G401.6 (cell line): ENCODE measurements around the gene NUDT8.
"Not testable (repeated sequence)": the region's sequence is repeated elsewhere in the genome, so short reads cannot be mapped to it uniquely, and the experiment has no call there.

Experiments used
- FAIRE-seq: peaks from 2 replicates; lab custom pipeline; 2012; peaks lifted over from hg19 to GRCh38; lab: Jason Lieb, UNC

Gene NUDT8

GRCh38 chr11:67629386-67630227 lies at the start of gene NUDT8:
TSS of gene NUDT8 (minus strand) at chr11:67629937. CDS start at chr11:67629911, 26 bp downstream.
- no peak for FAIRE-seq

- FAIRE-seq = no peak
Measured at GRCh38 chr11:67675058-67675747, 45.5 kb upstream of the NUDT8 start.

- no peak for FAIRE-seq
Measured at GRCh38 chr11:67674442-67674871, 44.7 kb upstream of the NUDT8 start, which contains the start of gene ALDH3B2. TSS of gene ALDH3B2 (minus strand) at chr11:67674623. CDS start at chr11:67666935, 7,688 bp downstream.

- FAIRE-seq = no peak
Measured at GRCh38 chr11:67673902-67674301, 44.2 kb upstream of the NUDT8 start.

GRCh38 chr11:67673358-67673757 lies 43.6 kb upstream of the NUDT8 start:
- no peak for FAIRE-seq

GRCh38 chr11:67671211-67671520 lies 41.4 kb upstream of the NUDT8 start:
- no peak for FAIRE-seq

- FAIRE-seq = no peak
Measured at GRCh38 chr11:67670316-67671210, 40.8 kb upstream of the NUDT8 start.

GRCh38 chr11:67668192-67668551 lies 38.4 kb upstream of the NUDT8 start:
- no peak for FAIRE-seq

- FAIRE-seq = no peak
Measured at GRCh38 chr11:67667490-67668191, 37.9 kb upstream of the NUDT8 start.

- no peak for FAIRE-seq
Measured at GRCh38 chr11:67666676-67667489, 37.1 kb upstream of the NUDT8 start.

GRCh38 chr11:67666303-67666645 lies 36.5 kb upstream of the NUDT8 start:
- no peak for FAIRE-seq

GRCh38 chr11:67665541-67666302 lies 36.0 kb upstream of the NUDT8 start:
- FAIRE-seq = no peak

- FAIRE-seq = no peak
Measured at GRCh38 chr11:67664696-67665540, 35.2 kb upstream of the NUDT8 start.

- no peak for FAIRE-seq
Measured at GRCh38 chr11:67664213-67664585, 34.5 kb upstream of the NUDT8 start.

GRCh38 chr11:67663532-67664212 lies 33.9 kb upstream of the NUDT8 start:
- no peak for FAIRE-seq

- FAIRE-seq = no peak
Measured at GRCh38 chr11:67662835-67663531, 33.2 kb upstream of the NUDT8 start.

- no peak for FAIRE-seq
Measured at GRCh38 chr11:67662142-67662834, 32.6 kb upstream of the NUDT8 start.

GRCh38 chr11:67660752-67661151 lies 31.0 kb upstream of the NUDT8 start:
- FAIRE-seq = not testable (repeated sequence)
